ENCODE data around the gene VSIG8.

The VSIG8 gene

GRCh38 chr1:159847231-159847630 is 15.2 kb downstream of the VSIG8 start:
- Histone ChIP-seq H3K27ac (no peak overlapping the region), H3K9me3 (ENCODE audit: severe bottlenecking) (no peaks in the 10 kb centered on the region), H3K27me3 (ENCODE audit: insufficient read depth, low read depth, severe bottlenecking) (peaks cover 92% of the 10 kb centered on the region), H3K4me3 (ENCODE audit: low read depth, low read length) (no peak overlapping the region), H3K36me3 (no peaks in the 10 kb centered on the region)
- no peak for DNase-seq
- no peak for TF ChIP-seq CTCF (IDR thresholded peaks at IDR 0.05; ENCODE audit: low read depth, low read length)

DNA sequence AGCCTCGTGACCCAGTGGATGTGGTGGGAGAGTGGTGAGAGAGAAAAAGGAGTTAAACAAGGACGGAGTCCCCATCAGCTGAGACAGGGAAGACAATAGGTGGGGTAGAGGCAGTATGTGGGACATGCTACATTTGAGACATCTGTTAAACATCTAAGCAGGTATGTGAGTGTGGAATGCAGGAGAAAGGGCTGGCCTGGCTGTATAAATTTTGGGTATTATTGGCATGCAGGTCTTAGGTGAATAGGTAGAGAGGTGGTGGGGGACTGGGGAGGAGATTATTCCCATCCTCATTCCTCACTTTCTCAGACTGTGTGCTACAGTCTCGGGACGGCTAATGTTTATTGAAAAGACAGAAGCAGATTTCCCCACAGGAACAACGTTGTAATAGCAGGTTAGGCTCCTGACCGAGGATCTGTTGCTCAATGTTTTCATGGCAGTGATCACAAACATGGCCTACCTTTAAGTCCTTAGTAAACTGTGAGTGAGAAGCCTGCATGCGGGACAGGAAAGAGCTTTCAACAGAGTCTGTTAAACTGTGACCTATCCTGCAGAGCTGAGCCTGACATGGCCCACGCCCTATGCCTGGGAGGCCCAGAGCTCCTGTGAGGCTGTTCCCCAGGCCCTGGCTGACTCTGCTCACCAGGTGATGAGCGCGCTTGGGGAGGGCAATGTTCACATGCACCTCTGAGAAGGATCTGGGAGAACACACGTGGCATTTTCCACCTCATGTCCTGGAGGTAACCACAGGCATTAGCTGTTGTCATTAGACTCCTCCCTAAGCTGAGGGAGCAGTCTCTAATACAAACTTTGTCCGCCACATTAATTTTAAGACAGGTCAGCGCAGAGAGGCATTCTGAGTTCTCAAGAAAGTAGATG is 16.5 kb downstream of the VSIG8 start:
- Histone ChIP-seq H3K4me3 (ENCODE audit: low read depth, low read length) (no peak overlapping the region), H3K36me3 (no peaks in the 10 kb centered on the region), H3K27me3 (ENCODE audit: insufficient read depth, low read depth, severe bottlenecking) (peaks cover 92% of the 10 kb centered on the region), H3K9me3 (ENCODE audit: severe bottlenecking) (no peaks in the 10 kb centered on the region), H3K27ac (no peak overlapping the region)
- no peak for DNase-seq
- TF ChIP-seq CTCF (IDR thresholded peaks at IDR 0.05; ENCODE audit: low read depth, low read length) = no peak

DNA sequence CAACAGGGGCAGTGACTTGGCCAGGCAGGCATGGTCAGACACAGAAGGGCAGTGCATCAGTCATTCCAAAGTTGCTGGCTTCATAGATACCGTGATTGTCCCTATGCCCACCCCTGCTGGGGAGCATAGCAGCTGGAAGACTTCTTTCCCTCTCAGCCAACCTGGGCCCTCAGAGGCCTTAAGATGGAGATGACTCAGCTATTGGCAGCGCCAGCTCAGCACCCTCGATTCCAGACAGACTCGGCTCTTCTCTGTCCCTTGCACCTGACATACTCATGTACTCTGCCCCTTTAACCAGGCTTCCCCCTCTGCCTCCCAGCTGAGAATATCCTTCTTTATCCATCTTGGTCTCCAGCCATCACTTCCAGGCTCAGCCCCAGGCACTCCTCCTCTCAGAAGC is 19.0 kb downstream of the VSIG8 start:
- H3K27me3 ChIP-seq (ENCODE audit: insufficient read depth, low read depth, severe bottlenecking) = peaks cover 92% of the 10 kb centered on the region
- no peak for DNase-seq

DNA sequence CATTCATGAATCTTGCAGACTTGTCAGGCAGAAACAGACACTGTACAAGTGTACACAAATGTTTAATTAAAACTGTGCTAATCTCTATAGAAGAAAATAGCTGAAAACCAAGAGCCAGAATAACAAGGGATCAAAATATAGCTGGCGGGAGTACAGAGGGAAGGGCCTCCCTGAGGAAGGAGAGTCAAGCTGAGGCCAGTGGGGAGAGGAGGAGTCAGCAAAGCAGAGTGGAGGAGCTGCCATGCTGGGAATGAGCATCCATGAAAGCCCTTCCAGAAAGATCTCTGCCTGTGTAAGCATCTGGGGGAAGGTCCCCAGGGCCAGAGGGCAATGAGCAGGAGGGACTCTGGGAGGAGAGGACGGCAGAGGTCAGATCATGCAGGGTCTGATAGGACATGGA is 20.7 kb downstream of the VSIG8 start:
- no peak for DNase-seq
- Histone ChIP-seq H3K27me3 (ENCODE audit: insufficient read depth, low read depth, severe bottlenecking) (peaks cover 92% of the 10 kb centered on the region), H3K36me3 (no peaks in the 10 kb centered on the region), H3K9me3 (ENCODE audit: severe bottlenecking) (no peaks in the 10 kb centered on the region), H3K4me3 (ENCODE audit: low read depth, low read length) (no peak overlapping the region), H3K27ac (no peak overlapping the region)
- no peak for TF ChIP-seq CTCF (IDR thresholded peaks at IDR 0.05; ENCODE audit: low read depth, low read length)

More for the DNA sequence above, 19.0 kb downstream of the VSIG8 start:
- TF ChIP-seq CTCF (IDR thresholded peaks at IDR 0.05; ENCODE audit: low read depth, low read length) = no peak
- H3K4me3 ChIP-seq (ENCODE audit: low read depth, low read length) = no peak overlapping the region
- H3K36me3 ChIP-seq = no peaks in the 10 kb centered on the region
- H3K27ac ChIP-seq = no peak overlapping the region
- no peaks in the 10 kb centered on the region for H3K9me3 ChIP-seq (ENCODE audit: severe bottlenecking)

DNA sequence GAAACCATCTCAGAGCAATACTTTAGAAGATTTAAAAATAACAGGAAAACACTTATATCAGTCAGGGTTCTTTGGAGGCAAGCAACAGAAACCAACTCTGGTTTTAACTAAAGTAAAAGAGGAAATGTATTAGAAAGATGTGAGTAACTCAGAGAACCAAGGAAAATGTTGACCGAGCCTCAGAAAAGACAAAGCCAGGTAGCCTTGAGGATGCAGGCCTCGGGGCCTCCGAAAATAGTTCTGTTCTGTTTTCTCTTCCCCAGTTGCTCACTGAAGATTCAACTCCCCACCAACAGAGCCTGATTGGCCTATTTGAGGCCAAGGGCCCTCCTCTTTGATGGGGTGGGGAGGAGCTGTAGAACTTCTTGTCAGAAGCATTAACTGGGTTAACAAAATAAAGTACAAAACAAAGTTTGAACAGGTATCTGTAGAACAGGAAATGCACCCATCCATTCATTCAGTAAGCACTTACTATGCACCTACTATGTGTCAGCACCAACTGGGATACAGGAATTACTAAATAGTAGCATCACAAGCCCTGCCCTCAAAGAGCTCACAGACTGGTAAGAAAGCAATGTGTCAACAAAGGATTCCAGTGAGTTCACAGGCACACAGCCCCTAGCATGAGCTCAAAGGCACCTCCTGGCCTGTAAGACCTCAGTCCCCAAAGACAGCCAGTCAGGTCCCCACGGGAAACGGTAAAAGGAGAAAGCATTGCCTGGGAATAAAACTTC is 23.2 kb downstream of the VSIG8 start:
- no peak overlapping the region for H3K4me3 ChIP-seq (ENCODE audit: low read depth, low read length)
- H3K27ac ChIP-seq = no peak overlapping the region
- TF ChIP-seq CTCF (IDR thresholded peaks at IDR 0.05; ENCODE audit: low read depth, low read length) = no peak
- no peaks in the 10 kb centered on the region for H3K36me3 ChIP-seq
- DNase-seq = no peak
- H3K9me3 ChIP-seq (ENCODE audit: severe bottlenecking) = no peaks in the 10 kb centered on the region
- peaks cover 96% of the 10 kb centered on the region for H3K27me3 ChIP-seq (ENCODE audit: insufficient read depth, low read depth, severe bottlenecking)
